Measurements from ENCODE around the gene KLHL29. TPM values are rescaled to one million over a fixed set of nuclear protein-coding genes. Genes with fewer than 3 reads are reported as not detected.

Gene KLHL29
- total RNA-seq, 3 donors from 2014 or later (not counting 1 experiment from before 2014, with no cell fraction given): 0.24 to 0.43 (median 0.33) TPM

GRCh38 chr2:23662466-23662865 lies 277.5 kb downstream of the KLHL29 start:
- H3K4me1 Mint-ChIP-seq: peaks cover 0 to 10% of the 10 kb centered on the region in 2 donors
- ATAC-seq: no peak
- 66% methylated on average over 6 of the region's 6 CpGs for WGBS (ENCODE audit: insufficient coverage)

GRCh38 chr2:23662941-23663920 lies 278.3 kb downstream of the KLHL29 start:
- H3K4me3 ChIP-seq (ENCODE audit: low read length): no peak overlapping the region
- H3K27me3 ChIP-seq (ENCODE audit: control insufficient read depth, insufficient read depth, low read length): no peaks in the 10 kb centered on the region
- Mint-ChIP-seq H3K27me3 (ENCODE audit: low read depth in 2 of 2) (peaks cover 9 to 13% of the 10 kb centered on the region in 2 donors), H3K36me3 (no peaks in the 10 kb centered on the region), H3K4me1 (peaks cover 0 to 10% of the 10 kb centered on the region in 2 donors), H3K4me3 (no peak overlapping the region), H3K27ac (no peak overlapping the region), H3K9me3 (no peaks in the 10 kb centered on the region)
- TF ChIP-seq CTCF (IDR thresholded peaks at IDR 0.05): no peak
- no peak overlapping the region for H3K27ac ChIP-seq (ENCODE audit: low read length)
- H3K9me3 ChIP-seq (ENCODE audit: control insufficient read depth, insufficient read depth, low read length): no peaks in the 10 kb centered on the region
- ATAC-seq (no peak), DNase-seq (no peak)
- 34% methylated on average over 46 of the region's 46 CpGs for WGBS (ENCODE audit: insufficient coverage)
- intact Hi-C loops (cut with micrococcal nuclease): no loop called here
- peaks cover 5% of the 10 kb centered on the region for H3K4me1 ChIP-seq (ENCODE audit: control insufficient read depth, insufficient read depth, low read length)
- H3K36me3 ChIP-seq (ENCODE audit: control insufficient read depth, insufficient read depth, low read length): no peaks in the 10 kb centered on the region

More at GRCh38 chr2:23662466-23662865, 277.5 kb downstream of the KLHL29 start:
- H3K9me3 Mint-ChIP-seq: no peaks in the 10 kb centered on the region
- Histone ChIP-seq H3K9me3 (ENCODE audit: control insufficient read depth, insufficient read depth, low read length) (no peaks in the 10 kb centered on the region), H3K4me1 (ENCODE audit: control insufficient read depth, insufficient read depth, low read length) (peaks cover 6% of the 10 kb centered on the region), H3K4me3 (ENCODE audit: low read length) (no peak overlapping the region), H3K27ac (ENCODE audit: low read length) (no peak overlapping the region), H3K36me3 (ENCODE audit: control insufficient read depth, insufficient read depth, low read length) (no peaks in the 10 kb centered on the region), H3K27me3 (ENCODE audit: control insufficient read depth, insufficient read depth, low read length) (no peaks in the 10 kb centered on the region)
- H3K36me3 Mint-ChIP-seq: no peaks in the 10 kb centered on the region
- H3K27me3 Mint-ChIP-seq (ENCODE audit: low read depth in 2 of 2): peaks cover 6 to 13% of the 10 kb centered on the region in 2 donors
- intact Hi-C loops (cut with micrococcal nuclease): no loop called here
- DNase-seq: no peak
- no peak overlapping the region for H3K4me3 Mint-ChIP-seq
- H3K27ac Mint-ChIP-seq: no peak overlapping the region
- TF ChIP-seq CTCF (IDR thresholded peaks at IDR 0.05): no peak

GRCh38 chr2:23664066-23664788 lies 279.2 kb downstream of the KLHL29 start:
- Histone ChIP-seq H3K4me3 (ENCODE audit: low read length) (no peak overlapping the region), H3K36me3 (ENCODE audit: control insufficient read depth, insufficient read depth, low read length) (no peaks in the 10 kb centered on the region), H3K4me1 (ENCODE audit: control insufficient read depth, insufficient read depth, low read length) (no peaks in the 10 kb centered on the region), H3K27ac (ENCODE audit: low read length) (no peak overlapping the region), H3K27me3 (ENCODE audit: control insufficient read depth, insufficient read depth, low read length) (no peaks in the 10 kb centered on the region), H3K9me3 (ENCODE audit: control insufficient read depth, insufficient read depth, low read length) (no peaks in the 10 kb centered on the region)
- H3K9me3 Mint-ChIP-seq: no peaks in the 10 kb centered on the region
- no peak overlapping the region for H3K27ac Mint-ChIP-seq
- DNase-seq (no peak), ATAC-seq (no peak)
- H3K36me3 Mint-ChIP-seq: no peaks in the 10 kb centered on the region
- intact Hi-C loops (cut with micrococcal nuclease): no loop called here
- H3K27me3 Mint-ChIP-seq (ENCODE audit: low read depth in 2 of 2): peaks cover 7 to 13% of the 10 kb centered on the region in 2 donors
- H3K4me3 Mint-ChIP-seq: no peak overlapping the region
- 75% methylated on average over 9 of the region's 9 CpGs for WGBS (ENCODE audit: insufficient coverage)
- no peak for TF ChIP-seq CTCF (IDR thresholded peaks at IDR 0.05)
- H3K4me1 Mint-ChIP-seq: peaks cover 0 to 4% of the 10 kb centered on the region in 2 donors
